Ishikawa (cell line): Measurements from ENCODE around the gene TRPM2.

Experiments
- CEBPB ChIP-seq: IDR thresholded peaks from 2 replicates; pipeline ENCODE4 v1.6.1; 2012
- CREB1 ChIP-seq: IDR thresholded peaks from 2 replicates; pipeline ENCODE4 v1.6.1; 2012; ENCODE audit warnings: low read depth
- EGR1 ChIP-seq: IDR thresholded peaks from 2 replicates; pipeline ENCODE4 v1.6.1; 2012
- EP300 ChIP-seq: IDR thresholded peaks from 2 replicates; pipeline ENCODE4 v1.6.1; 2012; ENCODE audit warnings: borderline replicate concordance
- FOXM1 ChIP-seq: IDR thresholded peaks from 2 replicates; pipeline ENCODE4 v1.6.1; 2012; ENCODE audit warnings: low read depth, borderline replicate concordance
- NFIC ChIP-seq: IDR thresholded peaks from 2 replicates; pipeline ENCODE4 v1.6.1; 2012
- RAD21 ChIP-seq: IDR thresholded peaks from 2 replicates; pipeline ENCODE4 v1.6.1; 2012; ENCODE audit warnings: low read depth
- TAF1 ChIP-seq: IDR thresholded peaks from 2 replicates; pipeline ENCODE4 v1.6.1; 2012; ENCODE audit warnings: low read depth, mild to moderate bottlenecking
- TCF12 ChIP-seq: IDR thresholded peaks from 2 replicates; pipeline ENCODE4 v1.6.1; 2012; ENCODE audit warnings: low read depth
- TEAD4 ChIP-seq: IDR thresholded peaks from 2 replicates; pipeline ENCODE4 v1.6.1; 2012
- YY1 ChIP-seq: IDR thresholded peaks from 2 replicates; pipeline ENCODE4 v1.6.1; 2012; ENCODE audit warnings: low read depth
- ZBTB7A ChIP-seq: IDR thresholded peaks from 2 replicates; pipeline ENCODE4 v1.6.1; 2012; ENCODE audit warnings: low read depth
- TF ChIP-seq, protein P1 (sequence below): IDR thresholded peaks from 2 replicates; pipeline ENCODE4 v1.6.1; 2012; ENCODE audit warnings: low read depth, mild to moderate bottlenecking
- TF ChIP-seq, protein P2 (sequence below): IDR thresholded peaks from 2 replicates; pipeline ENCODE4 v1.6.1; 2012
- TF ChIP-seq, protein P3 (sequence below): IDR thresholded peaks from 2 replicates; pipeline ENCODE4 v1.6.1; 2012

The TRPM2 gene

DNA sequence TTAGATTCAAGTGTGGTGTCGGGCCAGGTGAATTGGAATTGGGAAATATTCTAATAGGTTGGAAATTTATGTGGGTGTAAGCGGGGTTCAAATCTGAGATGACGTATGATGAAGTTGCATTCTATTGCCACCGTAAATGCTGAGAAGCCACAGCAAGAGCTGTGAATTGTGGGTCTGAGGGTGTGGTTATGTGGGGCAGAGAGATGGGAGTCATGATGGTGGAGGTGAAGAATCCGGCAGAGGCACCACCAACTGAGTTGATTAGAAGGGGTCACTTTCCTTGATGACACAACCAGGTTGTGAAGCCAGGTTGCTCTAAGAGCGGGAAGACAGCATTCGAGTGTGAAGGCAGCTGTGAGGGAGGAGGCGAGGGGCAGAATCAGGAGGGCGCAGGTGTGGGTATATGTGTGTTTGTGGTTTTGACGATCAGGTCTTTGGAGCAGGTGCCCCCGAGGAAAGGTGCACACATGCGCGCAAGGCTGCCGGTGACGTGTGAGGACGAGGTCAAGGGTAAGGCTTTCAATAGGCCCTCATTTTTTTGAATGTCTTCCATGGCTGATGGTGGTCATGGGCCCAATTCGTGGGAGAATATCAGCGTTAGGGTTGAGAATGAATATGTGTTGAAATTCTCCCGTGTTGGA lies 120.6 kb downstream of the TRPM2 start:
- TF ChIP-seq CEBPB: no peak
- no peak for TF ChIP-seq TAF1
- TF ChIP-seq TCF12: no peak
- TF ChIP-seq YY1: no peak
- no peak for TF ChIP-seq CREB1
- TF ChIP-seq RAD21: no peak
- TF ChIP-seq, protein P1, sequence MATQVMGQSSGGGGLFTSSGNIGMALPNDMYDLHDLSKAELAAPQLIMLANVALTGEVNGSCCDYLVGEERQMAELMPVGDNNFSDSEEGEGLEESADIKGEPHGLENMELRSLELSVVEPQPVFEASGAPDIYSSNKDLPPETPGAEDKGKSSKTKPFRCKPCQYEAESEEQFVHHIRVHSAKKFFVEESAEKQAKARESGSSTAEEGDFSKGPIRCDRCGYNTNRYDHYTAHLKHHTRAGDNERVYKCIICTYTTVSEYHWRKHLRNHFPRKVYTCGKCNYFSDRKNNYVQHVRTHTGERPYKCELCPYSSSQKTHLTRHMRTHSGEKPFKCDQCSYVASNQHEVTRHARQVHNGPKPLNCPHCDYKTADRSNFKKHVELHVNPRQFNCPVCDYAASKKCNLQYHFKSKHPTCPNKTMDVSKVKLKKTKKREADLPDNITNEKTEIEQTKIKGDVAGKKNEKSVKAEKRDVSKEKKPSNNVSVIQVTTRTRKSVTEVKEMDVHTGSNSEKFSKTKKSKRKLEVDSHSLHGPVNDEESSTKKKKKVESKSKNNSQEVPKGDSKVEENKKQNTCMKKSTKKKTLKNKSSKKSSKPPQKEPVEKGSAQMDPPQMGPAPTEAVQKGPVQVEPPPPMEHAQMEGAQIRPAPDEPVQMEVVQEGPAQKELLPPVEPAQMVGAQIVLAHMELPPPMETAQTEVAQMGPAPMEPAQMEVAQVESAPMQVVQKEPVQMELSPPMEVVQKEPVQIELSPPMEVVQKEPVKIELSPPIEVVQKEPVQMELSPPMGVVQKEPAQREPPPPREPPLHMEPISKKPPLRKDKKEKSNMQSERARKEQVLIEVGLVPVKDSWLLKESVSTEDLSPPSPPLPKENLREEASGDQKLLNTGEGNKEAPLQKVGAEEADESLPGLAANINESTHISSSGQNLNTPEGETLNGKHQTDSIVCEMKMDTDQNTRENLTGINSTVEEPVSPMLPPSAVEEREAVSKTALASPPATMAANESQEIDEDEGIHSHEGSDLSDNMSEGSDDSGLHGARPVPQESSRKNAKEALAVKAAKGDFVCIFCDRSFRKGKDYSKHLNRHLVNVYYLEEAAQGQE: no peak
- TF ChIP-seq, protein P2, sequence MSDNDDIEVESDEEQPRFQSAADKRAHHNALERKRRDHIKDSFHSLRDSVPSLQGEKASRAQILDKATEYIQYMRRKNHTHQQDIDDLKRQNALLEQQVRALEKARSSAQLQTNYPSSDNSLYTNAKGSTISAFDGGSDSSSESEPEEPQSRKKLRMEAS: no peak
- TF ChIP-seq EP300: no peak
- TF ChIP-seq ZBTB7A: no peak
- TF ChIP-seq, protein P3, sequence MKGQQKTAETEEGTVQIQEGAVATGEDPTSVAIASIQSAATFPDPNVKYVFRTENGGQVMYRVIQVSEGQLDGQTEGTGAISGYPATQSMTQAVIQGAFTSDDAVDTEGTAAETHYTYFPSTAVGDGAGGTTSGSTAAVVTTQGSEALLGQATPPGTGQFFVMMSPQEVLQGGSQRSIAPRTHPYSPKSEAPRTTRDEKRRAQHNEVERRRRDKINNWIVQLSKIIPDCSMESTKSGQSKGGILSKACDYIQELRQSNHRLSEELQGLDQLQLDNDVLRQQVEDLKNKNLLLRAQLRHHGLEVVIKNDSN: no peak
- no peak for TF ChIP-seq FOXM1

DNA sequence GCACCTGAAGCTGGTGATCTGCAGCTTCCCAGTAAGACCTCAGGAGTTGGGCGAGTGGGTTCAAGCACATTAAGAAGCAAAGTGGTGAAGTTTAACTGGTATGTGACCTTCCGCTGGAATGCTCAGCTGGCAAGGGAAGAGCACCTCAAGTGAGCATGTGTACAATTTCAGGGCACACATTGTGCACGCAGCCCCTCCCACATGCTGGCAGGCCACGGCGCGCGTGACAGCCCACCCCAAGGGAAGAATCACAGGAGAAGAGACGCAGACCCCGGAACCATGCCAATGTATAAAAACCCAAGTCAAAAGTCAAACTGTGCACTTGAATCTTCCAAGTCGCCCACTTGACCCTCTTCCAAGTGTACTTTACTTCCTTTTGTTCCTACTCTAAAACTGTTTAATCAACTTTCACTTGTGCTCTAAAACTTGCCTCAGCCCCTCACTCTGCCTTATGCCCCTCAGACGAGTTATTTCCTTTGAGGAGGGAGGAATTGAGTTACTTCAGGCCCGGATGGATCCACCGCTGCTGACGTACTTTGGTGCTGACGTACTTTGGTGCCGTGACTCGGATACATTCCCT lies 121.9 kb downstream of the TRPM2 start:
- no peak for TF ChIP-seq YY1
- TF ChIP-seq, protein P2: no peak
- TF ChIP-seq CREB1: no peak
- TF ChIP-seq ZBTB7A: no peak
- no peak for TF ChIP-seq TAF1
- no peak for TF ChIP-seq RAD21
- no peak for TF ChIP-seq TCF12
- TF ChIP-seq EGR1: no peak
- TF ChIP-seq CEBPB: no peak
- TF ChIP-seq, protein P3: no peak
- TF ChIP-seq, protein P1: no peak
- no peak for TF ChIP-seq FOXM1

DNA sequence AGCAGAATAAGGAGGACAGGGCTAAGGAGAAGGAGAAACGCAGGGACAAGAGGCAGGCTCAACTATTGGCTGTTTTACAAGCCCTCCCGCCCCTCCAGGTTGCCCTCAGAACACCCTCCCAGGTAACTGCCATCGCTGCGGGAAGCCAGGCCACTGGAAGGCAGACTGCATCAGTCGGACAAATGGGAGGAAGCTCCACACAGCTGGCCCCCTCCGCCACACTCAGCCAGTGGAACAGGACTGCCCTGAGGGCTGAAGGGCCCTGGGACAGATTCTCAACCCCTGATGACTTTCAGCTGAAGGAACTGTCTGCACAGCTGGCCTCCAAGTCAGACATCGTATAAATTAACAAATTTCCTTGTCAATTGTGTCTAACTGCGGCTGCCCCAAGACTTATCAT lies 123.7 kb downstream of the TRPM2 start:
- TF ChIP-seq TCF12 (no peak), EGR1 (no peak), NFIC (no peak), RAD21 (no peak), CEBPB (no peak), YY1 (no peak), TEAD4 (no peak), TAF1 (no peak), CREB1 (no peak), EP300 (no peak), FOXM1 (no peak), ZBTB7A (no peak)
- TF ChIP-seq, protein P1: no peak
- TF ChIP-seq, protein P3: no peak
- TF ChIP-seq, protein P2: no peak

DNA sequence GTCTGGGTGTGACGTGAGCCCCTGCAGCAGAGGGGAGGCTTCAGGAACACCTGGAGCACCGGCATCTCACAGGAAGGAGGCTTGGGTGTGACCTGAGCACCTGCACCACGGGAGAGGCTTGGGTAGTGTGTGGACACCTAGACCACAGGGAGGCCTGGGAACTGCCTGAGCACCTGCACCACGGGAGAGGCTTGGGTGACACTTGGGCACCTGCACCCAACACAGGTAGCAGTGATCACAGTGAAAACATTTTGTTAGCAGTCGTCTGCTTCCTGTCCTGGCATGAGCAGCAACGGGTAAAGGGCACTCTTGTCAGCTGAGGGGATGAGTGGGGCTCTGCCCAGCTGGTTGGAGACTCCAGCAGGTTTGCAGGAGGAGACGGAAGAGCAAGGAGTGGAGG lies 124.3 kb downstream of the TRPM2 start:
- TF ChIP-seq EP300 (no peak), CREB1 (no peak), TCF12 (no peak), NFIC (no peak), RAD21 (no peak), TAF1 (no peak), YY1 (no peak), TEAD4 (no peak)
- TF ChIP-seq, protein P3: no peak
- TF ChIP-seq, protein P2: no peak
